ENCODE results near the gene DENND4C. TPM values are rescaled to one million over a fixed set of nuclear protein-coding genes. Genes with fewer than 3 reads are reported as not detected.
A peak's percentile ranks its signal among the peaks of the same experiment; 100 is the strongest.

The DENND4C gene
- polyA plus RNA-seq (2013, experiment 1 of 2), result 13.3 TPM
- 14.0 TPM for polyA plus RNA-seq (2013, experiment 2 of 2)

DNA sequence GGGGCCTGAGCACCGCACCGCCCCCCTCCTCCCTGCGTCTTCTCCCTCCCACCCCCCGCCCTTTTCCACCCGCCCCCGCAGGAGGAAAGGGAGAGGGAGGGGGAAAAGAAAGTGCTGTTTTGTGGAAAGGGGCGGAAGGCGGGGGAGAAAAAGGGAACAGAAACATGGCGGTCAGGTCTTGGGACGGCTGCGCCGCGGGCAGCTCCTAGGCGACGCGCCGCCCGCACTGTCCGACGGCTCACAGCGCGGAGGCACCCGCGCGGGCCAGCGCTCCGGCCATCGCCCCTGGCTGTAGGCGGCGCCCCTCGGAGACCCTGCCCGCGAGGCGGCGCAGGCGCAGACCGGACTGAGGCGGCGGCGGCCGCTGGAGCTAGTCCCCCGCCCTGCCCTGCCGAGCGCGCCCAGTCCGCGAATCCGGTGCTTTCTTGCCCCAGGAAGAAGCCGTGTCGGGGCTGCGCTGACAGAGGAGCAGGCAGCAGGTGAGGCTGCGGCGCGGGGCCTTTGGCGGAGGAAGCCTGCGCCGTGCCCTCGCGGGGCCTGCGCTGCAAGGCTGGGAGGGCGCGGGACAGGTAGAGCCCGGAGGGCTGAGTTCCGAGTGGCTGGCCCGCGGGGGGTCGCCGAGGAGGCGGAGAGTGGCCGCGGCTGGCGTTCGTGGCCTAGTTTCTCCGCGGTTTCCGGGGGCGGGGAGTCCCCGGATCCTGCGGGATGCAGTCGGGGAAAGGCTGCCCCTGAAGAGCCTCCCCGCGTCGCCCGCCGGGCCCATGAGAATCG lies at the start of gene DENND4C:
Gene DENND4C, plus strand, starts transcription at position 339 of the 771 bp plus-strand sequence. CDS start 45,482 bp downstream, outside the sequence.
- Histone ChIP-seq H2BK5ac (ENCODE audit: low read length) (peak within 1 kb of the TSS; percentile 98), H3K23ac (ENCODE audit: low read depth, low read length, poor library complexity) (peak within 1 kb of the TSS; percentile 85), H2BK120ac (ENCODE audit: low read depth, low read length) (peak within 1 kb of the TSS; percentile 21), H2BK15ac (ENCODE audit: low read length) (peak within 1 kb of the TSS; percentile 81), H3K18ac (ENCODE audit: low read length) (peak within 1 kb of the TSS; percentile 99), H3K4me1 (ENCODE audit: control insufficient read depth in 2 of 2, insufficient read depth in 1 of 2, low read depth in 1 of 2, low read length in 2 of 2) (peaks cover 2 to 9% of the 10 kb centered on the region in 2 donors), H3K9ac (ENCODE audit: low read depth, low read length, poor library complexity) (peak within 1 kb of the TSS; percentile 98), H3K27ac (replicated peaks; ENCODE audit: low read length) (peak within 1 kb of the TSS; percentile 96), H3K4ac (ENCODE audit: low read length) (peak within 1 kb of the TSS; percentile 66), H3K9me3 (replicated peaks in 1 of 2; ENCODE audit: control insufficient read depth in 2 of 2, insufficient read depth in 1 of 2, low read depth in 1 of 2, low read length in 2 of 2) (no peaks in the 10 kb centered on the region), H3K4me2 (ENCODE audit: insufficient read depth, low read length, poor library complexity, severe bottlenecking) (peak within 1 kb of the TSS; percentile 63), H2AFZ (ENCODE audit: low read length) (peak within 1 kb of the TSS; percentile 93), H3K4me3 (ENCODE audit: low read length in 2 of 2) (peak within 1 kb of the TSS; percentile 64 to 100), H3K14ac (ENCODE audit: low read length) (peak within 1 kb of the TSS; percentile 94), H4K91ac (ENCODE audit: low read depth, low read length, poor library complexity) (no peak within 1 kb of the TSS), H4K8ac (ENCODE audit: low read depth, low read length) (no peak within 1 kb of the TSS), H3K27me3 (ENCODE audit: control insufficient read depth in 3 of 3, insufficient read depth in 3 of 3, low read depth in 1 of 3, low read length in 3 of 3) (no peaks in the 10 kb centered on the region), H3K36me3 (replicated peaks in 1 of 2; ENCODE audit: control insufficient read depth in 2 of 2, insufficient read depth in 2 of 2, low read length in 2 of 2) (no peaks in the 10 kb centered on the region), H2BK12ac (ENCODE audit: low read length) (no peak within 1 kb of the TSS), H3K79me1 (ENCODE audit: low read depth, low read length) (peaks cover 2% of the 10 kb centered on the region), H2AK5ac (ENCODE audit: low read depth, low read length) (no peak within 1 kb of the TSS)
- no CpG with 5 or more reads among the region's 86 CpGs for WGBS, 2 donors (ENCODE audit: extremely low coverage in 2 of 2, insufficient read length in 2 of 2, insufficient replicate concordance in 1 of 2)
- peak; percentile 93 for DNase-seq (ENCODE audit: low spot score)

DNA sequence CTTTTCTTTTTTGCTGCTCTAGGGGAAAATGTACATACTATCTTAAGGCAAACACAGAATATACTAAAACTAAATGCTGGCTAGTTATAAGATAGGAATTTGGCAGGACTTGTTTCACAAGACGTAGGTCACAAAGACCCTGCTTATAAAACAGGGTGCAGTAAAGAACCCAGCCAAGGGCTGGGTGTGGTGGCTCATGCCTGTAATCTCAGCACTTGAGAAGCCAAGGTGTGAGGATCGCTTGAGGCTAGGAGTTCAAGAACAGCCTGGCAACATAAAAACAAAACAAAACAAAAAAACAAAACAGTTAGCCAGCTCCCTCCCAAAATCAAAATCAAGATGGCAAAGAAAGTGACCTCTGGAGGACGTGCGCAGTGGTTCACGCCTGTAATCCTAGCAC lies 49.5 kb upstream of the DENND4C start:
- DNase-seq (ENCODE audit: low spot score), result no peak
- peaks cover 2 to 6% of the 10 kb centered on the region in 2 donors for H3K4me1 ChIP-seq (ENCODE audit: control insufficient read depth in 2 of 2, insufficient read depth in 1 of 2, low read depth in 1 of 2, low read length in 2 of 2)
- no peak overlapping the region for H3K23ac ChIP-seq (ENCODE audit: low read depth, low read length, poor library complexity)
- no peak overlapping the region for H2BK12ac ChIP-seq (ENCODE audit: low read length)
- no peak overlapping the region for H2AK5ac ChIP-seq (ENCODE audit: low read depth, low read length)
- no peak overlapping the region for H2AFZ ChIP-seq (ENCODE audit: low read length)
- H2BK5ac ChIP-seq (ENCODE audit: low read length), result no peak overlapping the region
- H3K4me3 ChIP-seq (ENCODE audit: low read length in 2 of 2), result no peak overlapping the region
- WGBS, 2 donors (ENCODE audit: extremely low coverage in 2 of 2, insufficient read length in 2 of 2, insufficient replicate concordance in 1 of 2), result no CpG with 5 or more reads among the region's 5 CpGs
- no peak overlapping the region for H2BK15ac ChIP-seq (ENCODE audit: low read length)
- H3K27me3 ChIP-seq (ENCODE audit: control insufficient read depth in 3 of 3, insufficient read depth in 3 of 3, low read depth in 1 of 3, low read length in 3 of 3), result no peaks in the 10 kb centered on the region
- H3K4me2 ChIP-seq (ENCODE audit: insufficient read depth, low read length, poor library complexity, severe bottlenecking), result no peak overlapping the region
- H3K18ac ChIP-seq (ENCODE audit: low read length), result no peak overlapping the region
- no peak overlapping the region for H2BK120ac ChIP-seq (ENCODE audit: low read depth, low read length)
- H3K9me3 ChIP-seq (replicated peaks in 1 of 2; ENCODE audit: control insufficient read depth in 2 of 2, insufficient read depth in 1 of 2, low read depth in 1 of 2, low read length in 2 of 2), result no peaks in the 10 kb centered on the region
- H4K91ac ChIP-seq (ENCODE audit: low read depth, low read length, poor library complexity), result no peak overlapping the region
- H3K79me1 ChIP-seq (ENCODE audit: low read depth, low read length), result no peaks in the 10 kb centered on the region
- no peak overlapping the region for H3K27ac ChIP-seq (replicated peaks; ENCODE audit: low read length)
- no peak overlapping the region for H4K8ac ChIP-seq (ENCODE audit: low read depth, low read length)
- no peak overlapping the region for H3K9ac ChIP-seq (ENCODE audit: low read depth, low read length, poor library complexity)
- no peaks in the 10 kb centered on the region for H3K36me3 ChIP-seq (replicated peaks in 1 of 2; ENCODE audit: control insufficient read depth in 2 of 2, insufficient read depth in 2 of 2, low read length in 2 of 2)
- no peak overlapping the region for H3K14ac ChIP-seq (ENCODE audit: low read length)
- no peak overlapping the region for H3K4ac ChIP-seq (ENCODE audit: low read length)

DNA sequence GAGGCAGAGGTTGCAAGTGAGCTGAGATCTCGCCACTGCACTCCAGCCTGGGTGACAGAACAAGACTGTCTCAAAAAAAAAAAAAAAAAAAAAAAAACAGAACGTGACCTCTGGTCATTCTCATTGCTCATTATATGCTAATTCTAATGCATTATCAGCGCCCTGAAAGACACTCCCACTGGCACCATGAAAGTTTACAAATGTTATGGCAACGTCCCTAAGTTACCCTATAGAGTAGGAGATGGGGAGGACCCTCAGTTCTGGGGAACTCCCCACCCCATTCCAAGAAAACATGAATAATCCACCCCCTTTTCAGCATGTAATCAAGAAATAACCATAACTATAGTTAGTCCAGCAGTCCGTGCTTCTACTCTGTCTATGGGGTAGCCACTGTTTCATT lies 48.9 kb upstream of the DENND4C start:
- no peak overlapping the region for H2BK12ac ChIP-seq (ENCODE audit: low read length)
- peaks cover 2 to 6% of the 10 kb centered on the region in 2 donors for H3K4me1 ChIP-seq (ENCODE audit: control insufficient read depth in 2 of 2, insufficient read depth in 1 of 2, low read depth in 1 of 2, low read length in 2 of 2)
- no peak overlapping the region for H3K4ac ChIP-seq (ENCODE audit: low read length)
- no peak overlapping the region for H4K8ac ChIP-seq (ENCODE audit: low read depth, low read length)
- H3K9ac ChIP-seq (ENCODE audit: low read depth, low read length, poor library complexity), result no peak overlapping the region
- H3K18ac ChIP-seq (ENCODE audit: low read length), result no peak overlapping the region
- WGBS, 2 donors (ENCODE audit: extremely low coverage in 2 of 2, insufficient read length in 2 of 2, insufficient replicate concordance in 1 of 2), result no CpG with 5 or more reads among the region's 5 CpGs
- H3K27me3 ChIP-seq (ENCODE audit: control insufficient read depth in 3 of 3, insufficient read depth in 3 of 3, low read depth in 1 of 3, low read length in 3 of 3), result no peaks in the 10 kb centered on the region
- no peak for DNase-seq (ENCODE audit: low spot score)
- no peak overlapping the region for H4K91ac ChIP-seq (ENCODE audit: low read depth, low read length, poor library complexity)
- no peak overlapping the region for H3K23ac ChIP-seq (ENCODE audit: low read depth, low read length, poor library complexity)
- no peak overlapping the region for H3K4me2 ChIP-seq (ENCODE audit: insufficient read depth, low read length, poor library complexity, severe bottlenecking)
- no peak overlapping the region for H2BK120ac ChIP-seq (ENCODE audit: low read depth, low read length)
- H2BK5ac ChIP-seq (ENCODE audit: low read length), result no peak overlapping the region
- no peak overlapping the region for H2AK5ac ChIP-seq (ENCODE audit: low read depth, low read length)
- H3K14ac ChIP-seq (ENCODE audit: low read length), result no peak overlapping the region
- H3K9me3 ChIP-seq (replicated peaks in 1 of 2; ENCODE audit: control insufficient read depth in 2 of 2, insufficient read depth in 1 of 2, low read depth in 1 of 2, low read length in 2 of 2), result no peaks in the 10 kb centered on the region
- H3K36me3 ChIP-seq (replicated peaks in 1 of 2; ENCODE audit: control insufficient read depth in 2 of 2, insufficient read depth in 2 of 2, low read length in 2 of 2), result no peaks in the 10 kb centered on the region
- H2AFZ ChIP-seq (ENCODE audit: low read length), result no peak overlapping the region
- H3K4me3 ChIP-seq (ENCODE audit: low read length in 2 of 2), result no peak overlapping the region
- no peak overlapping the region for H2BK15ac ChIP-seq (ENCODE audit: low read length)
- no peak overlapping the region for H3K27ac ChIP-seq (replicated peaks; ENCODE audit: low read length)
- no peaks in the 10 kb centered on the region for H3K79me1 ChIP-seq (ENCODE audit: low read depth, low read length)

DNA sequence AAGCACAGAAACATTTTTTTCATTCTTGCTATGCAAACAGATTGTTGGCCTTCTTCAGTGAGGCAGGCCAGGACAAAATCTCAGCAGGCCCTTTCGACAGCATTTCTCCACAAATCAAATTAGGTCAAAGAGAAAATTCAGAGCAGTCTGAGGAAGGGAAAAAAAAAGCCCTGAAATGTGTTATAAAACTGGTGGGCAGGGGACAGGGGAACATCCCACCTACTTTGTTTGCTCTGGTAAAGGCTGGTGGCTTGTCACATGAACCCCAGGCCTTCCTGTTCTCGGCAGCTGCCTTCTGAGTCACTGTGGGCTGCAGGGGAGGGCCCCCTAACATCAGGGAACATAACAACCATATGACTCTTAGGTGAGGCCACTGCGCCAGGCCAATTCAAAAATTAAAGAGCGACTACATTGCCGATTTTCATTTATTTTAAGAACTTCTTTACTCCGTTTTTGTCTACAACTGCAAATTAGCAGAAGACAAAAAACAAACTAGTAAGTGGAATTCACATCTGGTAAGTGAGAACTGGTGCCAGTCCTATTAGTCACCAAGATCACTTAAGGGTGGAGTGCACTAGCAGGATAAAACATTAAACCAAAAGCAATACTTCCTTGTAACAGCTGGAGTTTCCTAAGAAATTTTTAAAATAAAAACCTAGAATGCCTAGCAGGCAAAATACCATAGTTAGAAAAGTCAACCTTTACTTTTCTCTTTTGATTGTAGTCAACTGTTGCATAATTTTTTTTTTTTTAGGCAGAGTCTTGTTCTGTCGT lies 46.2 kb upstream of the DENND4C start:
- no peak overlapping the region for H3K18ac ChIP-seq (ENCODE audit: low read length)
- H3K9ac ChIP-seq (ENCODE audit: low read depth, low read length, poor library complexity), result no peak overlapping the region
- no peaks in the 10 kb centered on the region for H3K36me3 ChIP-seq (replicated peaks in 1 of 2; ENCODE audit: control insufficient read depth in 2 of 2, insufficient read depth in 2 of 2, low read length in 2 of 2)
- no peak overlapping the region for H4K91ac ChIP-seq (ENCODE audit: low read depth, low read length, poor library complexity)
- H3K27ac ChIP-seq (replicated peaks; ENCODE audit: low read length), result peak overlapping the region; percentile 42
- H3K14ac ChIP-seq (ENCODE audit: low read length), result no peak overlapping the region
- H3K79me1 ChIP-seq (ENCODE audit: low read depth, low read length), result no peaks in the 10 kb centered on the region
- H3K4me2 ChIP-seq (ENCODE audit: insufficient read depth, low read length, poor library complexity, severe bottlenecking), result no peak overlapping the region
- WGBS, 2 donors (ENCODE audit: extremely low coverage in 2 of 2, insufficient read length in 2 of 2, insufficient replicate concordance in 1 of 2), result no CpG with 5 or more reads among the region's 7 CpGs
- H4K8ac ChIP-seq (ENCODE audit: low read depth, low read length), result no peak overlapping the region
- H2AK5ac ChIP-seq (ENCODE audit: low read depth, low read length), result no peak overlapping the region
- peak overlapping the region; percentile 86 for H2AFZ ChIP-seq (ENCODE audit: low read length)
- no peak overlapping the region for H2BK5ac ChIP-seq (ENCODE audit: low read length)
- no peaks in the 10 kb centered on the region for H3K9me3 ChIP-seq (replicated peaks in 1 of 2; ENCODE audit: control insufficient read depth in 2 of 2, insufficient read depth in 1 of 2, low read depth in 1 of 2, low read length in 2 of 2)
- H3K4ac ChIP-seq (ENCODE audit: low read length), result no peak overlapping the region
- DNase-seq (ENCODE audit: low spot score), result peak; percentile 15
- H2BK12ac ChIP-seq (ENCODE audit: low read length), result no peak overlapping the region
- H3K4me1 ChIP-seq (ENCODE audit: control insufficient read depth in 2 of 2, insufficient read depth in 1 of 2, low read depth in 1 of 2, low read length in 2 of 2), result peaks cover 2 to 6% of the 10 kb centered on the region in 2 donors
- H2BK120ac ChIP-seq (ENCODE audit: low read depth, low read length), result no peak overlapping the region
- no peak overlapping the region for H3K4me3 ChIP-seq (ENCODE audit: low read length in 2 of 2)
- H3K27me3 ChIP-seq (ENCODE audit: control insufficient read depth in 3 of 3, insufficient read depth in 3 of 3, low read depth in 1 of 3, low read length in 3 of 3), result no peaks in the 10 kb centered on the region
- H3K23ac ChIP-seq (ENCODE audit: low read depth, low read length, poor library complexity), result no peak overlapping the region
- no peak overlapping the region for H2BK15ac ChIP-seq (ENCODE audit: low read length)
